HG03342 (cell line): ENCODE measurements around the gene LPCAT1.
A peak's percentile ranks its signal among the peaks of the same experiment; 100 is the strongest.
"Not testable (repeated sequence)": the region's sequence is repeated elsewhere in the genome, so short reads cannot be mapped to it uniquely, and the experiment has no call there.

Experiments used
- ATAC-seq: cut with Tn5 transposase; IDR thresholded peaks from one replicate; pipeline ENCODE4 v1.9.1; 2021; ENCODE audit warnings: mild to moderate bottlenecking, moderate library complexity; ENCODE audit not compliant: unreplicated experiment

Gene LPCAT1, protein sequence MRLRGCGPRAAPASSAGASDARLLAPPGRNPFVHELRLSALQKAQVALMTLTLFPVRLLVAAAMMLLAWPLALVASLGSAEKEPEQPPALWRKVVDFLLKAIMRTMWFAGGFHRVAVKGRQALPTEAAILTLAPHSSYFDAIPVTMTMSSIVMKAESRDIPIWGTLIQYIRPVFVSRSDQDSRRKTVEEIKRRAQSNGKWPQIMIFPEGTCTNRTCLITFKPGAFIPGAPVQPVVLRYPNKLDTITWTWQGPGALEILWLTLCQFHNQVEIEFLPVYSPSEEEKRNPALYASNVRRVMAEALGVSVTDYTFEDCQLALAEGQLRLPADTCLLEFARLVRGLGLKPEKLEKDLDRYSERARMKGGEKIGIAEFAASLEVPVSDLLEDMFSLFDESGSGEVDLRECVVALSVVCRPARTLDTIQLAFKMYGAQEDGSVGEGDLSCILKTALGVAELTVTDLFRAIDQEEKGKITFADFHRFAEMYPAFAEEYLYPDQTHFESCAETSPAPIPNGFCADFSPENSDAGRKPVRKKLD

DNA sequence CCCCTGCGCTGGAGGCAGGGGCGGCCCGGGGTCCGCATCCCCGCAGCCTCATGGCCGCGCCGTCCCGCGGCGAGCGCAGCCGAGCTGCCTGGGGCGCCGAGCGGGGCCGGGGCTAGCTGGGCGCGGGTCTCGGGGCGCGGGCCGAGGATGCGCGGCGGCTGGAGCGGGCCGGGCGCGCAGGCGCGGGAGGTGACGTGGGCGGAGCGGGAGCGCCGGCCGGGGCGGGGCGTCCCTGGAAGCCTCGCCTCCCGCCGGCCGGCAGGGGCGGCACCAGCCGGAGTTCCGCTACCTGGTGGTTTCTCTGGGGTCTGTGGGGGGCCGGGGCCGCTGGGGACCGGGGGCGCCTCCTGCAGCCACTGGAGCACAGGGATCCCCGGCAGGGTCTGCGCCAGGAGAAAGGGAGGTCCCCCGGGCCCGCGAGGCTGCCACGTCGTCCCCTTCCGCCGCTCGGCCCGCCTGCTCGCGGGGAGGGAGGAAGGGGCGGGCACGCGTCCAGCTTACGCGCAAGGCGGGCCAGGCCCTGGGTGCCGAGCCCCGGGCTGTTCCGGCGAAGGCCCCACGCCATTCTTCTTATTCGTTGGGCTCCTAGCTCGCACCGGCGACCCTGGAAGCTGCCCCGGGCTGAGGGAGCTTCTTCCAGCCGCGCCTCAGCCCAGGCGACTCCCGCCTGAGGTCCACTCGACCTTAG lies at the start of gene LPCAT1:
Gene LPCAT1, minus strand, starts transcription at position 168 of the 688 bp plus-strand sequence. Its CDS starts 116 bp downstream, at position 52.
- peak; percentile 84 for ATAC-seq

DNA sequence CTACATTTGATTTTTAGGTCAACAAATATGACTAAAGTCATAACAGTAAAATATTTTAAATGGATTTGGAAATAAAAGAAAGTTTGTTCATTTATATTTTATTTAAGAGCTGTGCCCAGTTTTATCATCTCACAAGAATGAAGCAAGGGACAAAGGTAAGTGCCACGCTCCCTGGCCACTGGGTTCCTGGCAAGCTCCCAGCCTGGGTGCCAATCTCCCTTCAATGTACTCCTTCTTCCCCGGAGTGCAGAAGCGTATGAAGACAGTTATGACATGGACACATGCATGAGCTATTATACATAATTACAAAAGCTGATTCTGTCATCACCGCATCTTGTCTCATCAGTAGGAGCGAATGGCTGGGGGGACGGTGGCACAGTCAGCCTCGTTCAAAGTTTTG lies 48.1 kb upstream of the LPCAT1 start:
- ATAC-seq = not testable (repeated sequence)

DNA sequence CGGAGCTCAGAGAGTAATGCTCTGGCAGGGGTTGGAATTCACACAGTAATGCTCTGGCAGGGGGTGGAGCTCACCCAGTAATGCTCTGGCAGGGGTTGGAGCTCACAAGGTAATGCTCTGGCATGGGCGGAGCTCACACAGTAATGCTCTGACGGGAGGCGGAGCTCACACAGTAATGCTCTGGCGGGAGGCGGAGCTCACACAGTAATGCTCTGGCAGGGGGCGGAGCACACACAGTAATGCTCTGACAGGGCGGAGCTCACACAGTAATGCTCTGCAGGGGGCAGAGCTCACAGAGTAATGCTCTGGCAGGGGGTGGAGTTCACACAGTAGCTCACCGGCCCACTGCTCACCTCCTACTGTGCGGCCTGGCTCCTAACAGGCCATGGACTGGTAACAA lies 47.2 kb upstream of the LPCAT1 start:
- ATAC-seq = no peak

DNA sequence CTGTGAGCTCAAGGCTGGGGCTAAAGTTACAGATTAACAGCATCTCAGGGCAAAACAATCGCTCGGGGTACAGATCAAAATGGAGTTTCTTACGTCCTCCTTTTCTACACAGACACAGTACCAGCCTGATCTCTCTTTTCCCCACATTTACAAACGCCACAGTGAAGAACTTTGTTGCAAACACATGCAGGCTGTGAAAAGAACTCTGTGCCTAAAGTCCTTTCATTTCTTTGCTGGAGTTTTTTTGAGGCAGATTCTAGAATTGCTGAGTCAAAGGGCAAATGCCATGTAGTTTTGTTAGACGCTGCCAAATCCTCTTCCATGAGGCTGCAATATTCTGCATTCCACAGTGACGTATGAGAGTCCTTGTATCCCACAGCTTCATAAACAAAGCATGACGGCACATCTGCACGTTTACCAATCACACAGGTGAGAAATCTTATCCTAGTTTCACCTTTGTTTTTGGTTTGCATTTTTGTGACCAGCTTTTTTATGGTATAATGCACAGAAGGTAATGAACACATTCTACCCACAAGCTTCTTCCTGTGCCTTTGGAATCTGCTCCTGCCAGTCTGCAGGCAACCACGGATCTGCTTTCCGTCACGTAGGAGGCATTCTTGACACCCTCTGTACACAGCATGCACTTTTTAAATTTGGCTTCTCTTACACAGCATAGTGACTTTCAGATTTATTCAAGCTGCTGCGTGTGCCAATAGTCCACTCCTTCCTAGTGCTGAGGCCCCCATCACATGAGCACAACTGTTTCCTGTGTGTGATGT lies 44.6 kb upstream of the LPCAT1 start:
- no peak for ATAC-seq

DNA sequence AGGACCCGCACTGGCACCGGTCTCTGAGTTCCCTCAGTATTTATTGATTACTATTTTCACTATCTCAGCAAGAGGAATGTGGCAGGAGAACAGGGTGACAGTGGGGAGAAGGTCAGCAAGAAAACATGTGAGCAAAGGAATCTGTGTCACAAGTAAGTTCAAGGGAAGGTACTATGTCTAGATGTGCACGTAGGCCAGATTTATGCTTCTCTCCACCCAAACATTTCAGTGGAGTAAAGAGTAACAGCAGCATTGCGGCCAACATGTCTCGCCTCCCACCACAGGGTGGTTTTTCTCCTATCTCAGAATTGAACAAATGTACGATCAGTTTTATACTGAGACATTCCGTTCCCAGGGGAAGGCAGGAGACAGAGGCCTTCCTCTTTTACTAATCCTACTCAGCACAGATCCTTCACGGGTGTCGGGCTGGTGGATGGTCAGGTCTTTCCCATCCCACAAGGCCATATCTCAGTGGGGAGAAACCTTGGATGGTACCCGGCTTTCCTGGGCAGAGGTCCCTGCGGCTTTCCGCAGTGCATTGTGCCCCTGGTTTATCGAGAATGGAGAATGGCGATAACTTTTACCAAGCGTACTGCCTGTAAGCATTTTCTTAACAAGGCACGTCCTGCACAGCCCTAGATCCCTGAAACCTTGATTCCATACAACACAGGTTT lies 43.9 kb upstream of the LPCAT1 start:
- ATAC-seq = not testable (repeated sequence)

DNA sequence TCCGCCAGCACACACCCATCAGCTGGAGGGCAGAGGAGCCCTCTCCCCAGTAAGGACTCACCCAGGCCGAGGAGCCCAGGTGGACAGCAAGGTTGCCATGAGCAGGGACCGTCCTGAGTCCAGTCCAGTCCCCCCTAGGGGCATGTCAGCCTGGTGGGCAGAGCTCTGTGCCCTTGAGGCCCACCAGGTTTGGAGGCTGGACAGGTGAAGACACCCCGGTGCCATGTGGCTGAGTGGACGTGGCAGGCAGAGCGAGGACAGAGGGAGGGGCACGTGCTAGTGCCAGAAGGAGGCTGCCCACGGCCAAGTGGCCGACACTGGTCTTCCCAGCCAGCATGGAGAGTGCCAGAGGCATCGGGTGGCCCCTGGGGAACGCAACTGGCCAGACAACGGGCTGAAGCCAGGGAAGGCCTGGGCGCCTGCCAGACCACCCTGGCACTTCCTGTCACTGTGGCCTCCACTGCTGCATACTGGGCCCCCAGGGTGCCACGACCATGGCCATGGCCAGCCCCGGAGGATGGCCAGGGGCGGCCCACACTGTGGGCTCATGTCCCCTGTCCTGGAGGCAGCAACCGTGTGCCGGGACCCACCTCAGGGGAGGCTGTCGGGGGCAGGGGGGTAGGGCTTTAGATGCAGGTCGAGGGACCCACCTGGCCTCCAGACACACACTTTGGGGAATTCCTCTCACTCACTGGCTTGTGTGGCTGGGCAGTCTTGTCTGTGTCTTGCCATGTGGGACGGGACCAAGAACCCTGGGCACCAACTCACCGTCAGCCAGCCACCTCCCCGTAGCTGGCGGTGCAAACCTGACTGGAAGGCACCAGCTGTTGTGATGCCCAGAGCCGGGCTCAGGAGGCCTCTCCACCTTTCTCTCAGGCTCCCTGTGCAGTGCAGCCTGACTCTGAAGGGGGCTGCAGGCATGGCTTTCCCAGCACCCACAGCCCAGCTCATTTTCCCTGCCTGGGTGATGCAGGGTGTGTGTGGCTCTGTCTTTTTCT lies 42.3 kb upstream of the LPCAT1 start:
- no peak for ATAC-seq

DNA sequence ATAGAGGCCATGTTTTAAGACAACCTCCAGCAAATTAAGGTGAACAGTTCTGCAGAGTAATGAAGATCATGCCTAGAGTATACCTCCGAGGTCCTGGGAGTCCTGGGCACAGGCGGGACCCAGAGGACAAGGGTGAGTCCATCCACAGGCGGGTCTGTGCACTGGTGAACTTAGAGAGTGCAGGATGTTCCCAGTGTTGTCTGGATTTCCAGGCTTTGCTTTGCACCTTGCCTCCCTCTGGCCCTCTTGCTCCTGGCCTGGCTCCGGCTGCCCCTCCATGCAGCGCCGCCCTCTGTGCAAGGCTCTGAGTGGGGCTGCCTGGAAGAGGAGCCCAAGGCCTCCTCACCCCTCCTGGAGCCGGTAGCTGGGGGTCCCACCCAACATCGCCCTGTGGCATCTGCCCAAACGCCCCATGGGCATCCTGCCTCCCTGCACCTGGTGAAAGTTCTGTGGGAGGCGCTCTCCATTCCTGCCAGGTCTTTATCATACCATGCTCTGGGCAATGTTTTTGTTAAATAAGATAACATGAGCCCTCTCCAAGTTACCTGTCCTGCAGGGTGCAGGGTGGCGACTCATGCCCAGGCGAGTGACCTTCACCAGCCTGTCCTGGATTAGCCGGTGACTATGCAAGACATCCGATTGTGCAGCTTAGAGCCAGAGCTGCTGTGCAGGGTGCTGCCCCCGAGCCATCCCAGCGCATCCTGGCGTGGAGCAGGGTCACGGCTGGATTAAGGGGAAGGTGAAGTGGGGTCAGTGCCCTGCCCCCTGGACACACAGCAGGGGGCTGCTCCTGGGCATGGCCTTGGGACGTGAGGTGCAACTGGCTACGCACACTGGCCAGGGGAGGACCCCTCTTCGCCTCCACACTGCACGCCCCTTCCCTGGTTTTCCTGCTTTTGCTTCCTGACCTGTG lies 41.3 kb upstream of the LPCAT1 start:
- ATAC-seq = no peak

DNA sequence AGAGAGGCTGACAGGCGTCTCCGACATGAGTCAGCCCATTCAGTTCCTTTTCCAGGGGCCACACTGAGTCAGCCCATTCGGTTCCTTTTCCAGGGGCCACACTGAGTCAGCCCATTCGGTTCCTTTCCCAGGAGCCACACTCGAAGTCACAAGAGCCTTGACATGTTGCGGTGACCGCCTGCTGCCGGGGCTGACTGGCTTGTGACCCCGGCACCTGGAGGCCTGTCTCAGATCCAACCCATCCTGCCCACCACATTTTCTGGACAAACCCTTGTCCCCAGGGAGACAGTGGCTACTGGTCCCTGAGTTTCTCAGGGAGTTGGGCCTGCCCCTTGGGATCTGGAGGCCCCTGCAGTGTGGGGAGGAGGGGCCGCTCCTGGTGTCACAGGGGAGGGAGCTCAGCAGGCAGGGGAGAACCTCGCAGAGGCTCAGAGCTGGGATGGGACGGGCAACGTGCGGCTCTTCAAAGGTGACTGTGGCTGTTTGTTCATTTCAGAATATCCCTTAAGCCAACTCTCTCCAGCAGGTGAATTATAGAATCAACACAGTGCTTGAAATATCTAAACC lies 40.5 kb upstream of the LPCAT1 start:
- no peak for ATAC-seq

DNA sequence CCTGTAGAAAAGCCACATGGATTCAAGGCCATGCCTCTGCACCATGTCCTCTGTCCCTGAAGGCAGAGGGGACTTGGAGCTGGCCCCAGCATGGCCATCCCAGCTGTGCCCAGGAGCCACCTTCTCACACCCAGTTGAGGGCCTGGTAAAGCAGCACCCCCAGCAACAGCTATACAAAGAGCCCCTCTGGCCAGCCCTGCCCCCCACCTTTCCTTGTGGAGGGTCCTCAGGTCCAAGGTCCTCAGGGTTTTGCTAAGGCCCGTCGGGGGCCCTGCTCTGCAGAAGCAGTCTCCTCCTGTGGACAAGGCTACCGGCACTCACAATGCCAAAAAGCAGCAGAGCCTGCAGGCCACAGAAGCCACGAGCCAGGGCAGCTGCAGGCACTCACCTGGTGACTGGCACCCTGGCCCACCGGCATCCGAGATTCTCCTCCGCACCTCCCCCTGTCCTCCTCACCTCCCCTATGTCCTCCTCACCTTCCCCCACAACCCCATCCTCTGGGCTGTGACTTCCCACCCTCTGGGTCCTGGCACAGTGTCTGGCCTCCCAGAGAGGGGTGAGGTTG lies 39.9 kb upstream of the LPCAT1 start:
- no peak for ATAC-seq

DNA sequence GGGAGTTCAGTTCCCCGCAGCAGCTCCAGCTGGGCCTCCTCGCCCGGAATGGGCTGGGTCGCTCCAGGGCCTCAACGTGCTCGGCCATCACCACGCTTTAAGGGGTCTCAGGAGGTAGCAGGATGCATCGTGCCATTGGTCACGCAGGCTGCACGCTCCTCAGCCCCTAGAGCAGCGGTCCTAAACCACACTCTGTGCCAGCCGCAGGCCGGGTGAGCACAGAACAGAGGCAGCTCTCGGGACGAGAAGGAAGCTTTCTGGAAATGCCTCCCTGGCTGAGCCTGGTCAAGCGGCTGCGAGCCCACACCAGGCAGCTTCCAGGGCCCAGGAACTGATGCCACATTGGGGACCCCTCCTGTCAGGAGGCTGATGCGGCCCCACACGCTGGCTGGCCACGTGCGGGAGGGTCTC lies 39.3 kb upstream of the LPCAT1 start:
- ATAC-seq = no peak

DNA sequence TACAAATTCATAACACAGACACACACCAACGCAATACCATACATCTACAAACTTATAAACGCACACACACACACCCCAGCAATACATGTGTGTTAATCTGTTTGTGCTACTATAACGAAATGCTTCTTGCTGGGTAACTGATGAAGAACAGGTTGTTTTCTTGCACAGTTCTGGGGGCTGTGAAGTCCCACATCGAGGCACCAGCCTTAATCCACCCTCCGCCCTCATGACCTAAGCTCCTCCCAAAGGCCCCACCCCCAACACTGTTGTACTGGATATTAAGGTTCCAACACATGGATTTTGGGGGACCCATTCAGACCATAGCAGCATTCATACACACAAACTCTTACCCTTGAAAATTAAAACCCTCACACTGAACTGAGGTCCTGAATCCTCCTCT lies 38.8 kb upstream of the LPCAT1 start:
- no peak for ATAC-seq

DNA sequence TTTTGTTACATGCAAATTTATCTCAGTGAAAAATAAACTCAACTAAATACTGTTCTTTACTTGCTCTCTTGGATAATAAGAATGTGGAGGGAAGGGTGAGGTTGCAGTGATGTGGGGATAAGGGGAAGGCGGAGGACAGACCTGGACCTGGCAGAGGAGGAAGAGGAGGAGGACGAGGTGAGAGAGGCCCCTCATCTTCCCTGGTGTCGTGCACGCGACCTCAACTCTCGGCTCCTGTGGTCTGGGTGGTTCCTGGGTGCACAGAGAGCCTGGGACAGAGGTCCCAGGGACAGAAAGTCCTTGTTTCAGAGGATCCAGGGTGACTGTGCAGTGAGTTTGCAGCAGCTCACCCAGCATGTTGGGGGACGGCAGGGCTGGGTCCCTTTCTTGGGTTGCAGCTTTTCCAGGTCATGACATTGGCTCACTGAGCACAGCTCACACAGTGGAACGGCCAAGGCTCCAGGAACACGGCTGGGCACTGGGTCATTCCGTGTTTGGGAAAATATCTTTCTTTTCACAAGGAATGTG lies 37.7 kb upstream of the LPCAT1 start:
- ATAC-seq = no peak

DNA sequence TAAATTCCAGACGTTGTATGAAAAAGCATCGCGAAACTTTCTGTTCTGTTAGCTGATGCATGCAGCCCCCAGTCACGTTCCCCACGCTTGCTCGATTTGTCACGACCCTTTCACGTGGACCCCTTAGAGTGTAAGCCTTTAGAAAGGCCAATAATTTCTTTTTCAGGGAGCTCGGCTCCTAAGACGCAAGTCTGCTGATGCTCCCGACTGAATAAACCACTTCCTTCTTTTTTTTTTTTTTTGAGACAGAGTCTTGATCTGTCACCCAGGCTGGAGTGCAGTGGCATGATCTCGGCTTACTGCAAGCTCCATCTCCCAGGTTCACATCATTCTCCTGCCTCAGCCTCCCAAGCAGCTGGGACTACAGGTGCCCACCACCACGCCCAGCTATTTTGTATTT lies 36.7 kb upstream of the LPCAT1 start:
- ATAC-seq = not testable (repeated sequence)

DNA sequence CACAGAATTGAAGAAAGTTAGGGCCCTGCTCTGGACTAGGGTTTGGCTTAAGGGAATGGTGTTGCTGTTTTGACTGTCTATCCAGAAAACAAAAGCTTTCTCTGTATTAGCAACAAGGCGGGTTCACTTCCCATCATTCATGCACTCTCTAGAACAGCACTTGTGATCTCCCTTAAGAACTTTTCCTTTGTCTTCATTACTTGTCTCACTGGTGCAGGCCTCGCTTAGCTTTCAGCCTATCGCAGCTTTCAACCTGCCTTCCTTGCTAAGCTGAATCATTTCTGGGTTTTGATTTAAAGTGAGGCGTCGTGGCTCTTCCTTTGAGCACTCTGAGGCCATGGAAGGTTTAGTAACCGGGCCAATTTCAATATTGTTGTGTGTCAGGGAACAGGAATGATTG lies 35.2 kb upstream of the LPCAT1 start:
- no peak for ATAC-seq

DNA sequence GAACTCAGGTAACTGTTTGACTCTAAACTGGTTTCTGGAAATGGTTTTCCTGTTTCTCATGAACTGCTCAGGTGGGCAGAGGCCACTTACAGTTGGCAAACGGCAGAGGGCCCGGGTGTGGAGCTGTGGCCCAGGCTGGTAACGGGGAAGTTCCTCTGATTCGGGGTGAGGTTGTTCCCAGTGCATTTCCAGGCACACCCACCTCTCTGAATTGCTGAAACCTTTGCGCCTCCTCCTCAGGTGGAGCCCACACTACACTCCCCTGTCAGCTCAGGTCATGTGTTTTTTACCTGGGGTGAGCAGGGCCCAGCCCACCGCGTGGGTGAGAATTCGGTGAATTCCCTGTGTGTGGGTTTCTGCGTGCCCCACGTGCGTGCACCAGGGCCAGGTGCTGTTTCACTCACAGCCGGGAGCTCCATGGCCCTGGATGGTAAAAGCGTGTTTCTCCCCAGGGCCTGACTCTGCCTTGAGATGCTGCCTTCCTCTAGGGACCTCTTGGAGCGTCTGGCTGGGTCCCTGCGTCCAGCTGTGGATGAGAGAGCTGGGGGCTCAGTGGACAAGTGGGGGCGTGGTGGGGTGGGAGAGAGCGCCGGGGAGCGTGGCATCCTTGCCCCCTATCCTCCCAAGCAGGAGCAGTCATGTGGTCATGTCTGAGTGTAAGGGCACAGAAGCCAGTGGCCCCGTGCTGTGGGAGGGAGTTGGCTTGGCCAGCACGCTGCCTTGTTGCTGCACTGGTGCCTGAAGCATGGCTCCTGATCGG lies 33.5 kb upstream of the LPCAT1 start:
- ATAC-seq = no peak

DNA sequence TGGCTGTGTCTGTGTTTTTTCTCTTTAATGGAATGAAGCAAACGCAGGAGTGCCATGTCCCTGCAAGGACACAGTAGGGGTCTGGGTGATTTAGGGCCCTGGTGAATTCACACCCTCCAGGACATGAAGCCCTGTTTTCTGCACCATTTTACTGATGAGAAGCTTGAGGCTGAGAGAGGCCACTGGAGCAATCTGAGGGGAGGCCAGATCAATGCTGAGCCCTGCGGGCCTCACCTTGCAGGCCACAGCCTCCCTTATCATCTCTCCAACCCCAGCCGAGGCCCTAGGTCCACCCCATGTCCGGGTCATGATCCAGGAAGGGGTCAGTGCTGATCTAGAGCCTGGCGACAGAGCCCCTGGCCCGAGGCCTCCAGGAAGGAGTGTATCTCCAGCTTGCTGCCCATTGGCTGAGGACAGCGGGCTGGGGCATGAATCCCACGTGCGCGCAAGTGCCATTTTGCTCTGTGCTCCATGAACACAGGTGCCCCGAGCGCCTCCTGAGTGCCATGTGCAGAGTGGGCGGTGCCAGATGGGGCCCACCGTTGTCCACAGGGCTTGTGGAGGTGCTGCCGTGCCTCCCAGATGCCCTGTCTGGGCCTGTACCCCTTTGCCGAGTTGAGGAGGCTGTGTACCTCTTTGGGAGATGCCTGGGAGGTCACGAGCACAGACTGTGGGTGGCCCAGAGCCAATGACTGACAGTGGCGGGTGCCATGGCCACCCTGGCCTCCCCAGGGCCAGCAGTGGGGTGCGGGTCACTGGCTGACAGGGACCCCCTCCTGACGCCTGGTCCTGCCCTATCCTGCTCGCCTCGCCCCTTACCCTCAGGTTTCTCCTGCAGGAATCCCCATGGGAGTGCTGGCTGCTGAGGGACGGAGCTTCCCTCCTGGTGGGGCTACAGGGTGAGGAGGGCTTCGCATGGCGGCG lies 32.3 kb upstream of the LPCAT1 start:
- ATAC-seq = no peak
